Measurements from ENCODE around the gene PDE4DIP.
"Not testable (repeated sequence)": the region's sequence is repeated elsewhere in the genome, so short reads cannot be mapped to it uniquely, and the experiment has no call there.

PDE4DIP gene

GRCh38 chr1:148844220-148844619, at the start of gene PDE4DIP:
TSS of gene PDE4DIP (plus strand) at chr1:148844428. CDS start at chr1:148844775, 347 bp downstream.
- not testable (repeated sequence) for DNase-seq (ENCODE audit: low read depth)

- DNase-seq (ENCODE audit: low read depth): not testable (repeated sequence)
Observed at GRCh38 chr1:148808268-148808928, 35.8 kb upstream of the PDE4DIP start.

- DNase-seq (ENCODE audit: low read depth): not testable (repeated sequence)
Observed at GRCh38 chr1:148808929-148809283, 35.3 kb upstream of the PDE4DIP start.

GRCh38 chr1:148822180-148822579, 22.0 kb upstream of the PDE4DIP start:
- DNase-seq (ENCODE audit: low read depth): not testable (repeated sequence)

- not testable (repeated sequence) for DNase-seq (ENCODE audit: low read depth)
Observed at GRCh38 chr1:148823822-148824221, 20.4 kb upstream of the PDE4DIP start.

DNA sequence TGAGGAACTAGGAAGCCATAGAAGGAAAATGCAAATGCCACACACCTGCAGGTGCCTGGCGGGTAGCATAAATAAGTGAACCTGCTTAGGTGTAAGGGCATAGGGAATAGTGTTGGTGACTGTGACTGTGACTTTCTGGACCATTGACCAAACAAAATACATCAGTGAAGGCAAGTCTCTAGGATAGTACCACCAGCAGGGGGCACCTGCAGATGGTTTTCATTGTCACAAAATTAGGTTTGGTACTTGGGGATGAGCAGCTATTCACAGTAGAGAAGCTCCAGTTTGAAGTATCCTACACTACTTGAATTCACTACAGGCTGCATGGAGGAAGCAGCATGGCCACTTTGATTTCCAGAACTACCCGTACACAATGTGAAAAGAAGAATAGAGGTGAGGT, 19.2 kb upstream of the PDE4DIP start:
- not testable (repeated sequence) for DNase-seq (ENCODE audit: low read depth)

GRCh38 chr1:148828531-148828930, 15.7 kb upstream of the PDE4DIP start:
- DNase-seq (ENCODE audit: low read depth): not testable (repeated sequence)

DNA sequence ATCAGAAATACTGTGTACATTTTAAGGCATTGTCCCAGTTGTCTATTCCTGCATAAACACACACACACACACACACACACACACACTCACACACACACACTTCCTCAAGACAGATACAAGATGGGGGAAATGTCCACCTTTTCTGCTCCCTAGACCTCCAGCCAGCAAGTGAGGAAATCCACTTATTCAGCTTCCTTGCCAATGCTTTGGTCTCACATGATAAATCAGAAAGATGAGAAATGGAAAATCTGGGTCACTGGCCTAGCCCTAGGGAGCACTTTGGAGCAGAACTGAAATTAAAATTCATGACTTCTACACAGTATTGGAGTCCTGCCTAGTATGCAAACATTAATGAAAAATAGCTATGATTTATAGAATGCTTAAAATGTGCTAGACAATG, 15.3 kb upstream of the PDE4DIP start:
- DNase-seq (ENCODE audit: low read depth): not testable (repeated sequence)

- not testable (repeated sequence) for DNase-seq (ENCODE audit: low read depth)
Observed at GRCh38 chr1:148829365-148829764, 14.9 kb upstream of the PDE4DIP start.

DNA sequence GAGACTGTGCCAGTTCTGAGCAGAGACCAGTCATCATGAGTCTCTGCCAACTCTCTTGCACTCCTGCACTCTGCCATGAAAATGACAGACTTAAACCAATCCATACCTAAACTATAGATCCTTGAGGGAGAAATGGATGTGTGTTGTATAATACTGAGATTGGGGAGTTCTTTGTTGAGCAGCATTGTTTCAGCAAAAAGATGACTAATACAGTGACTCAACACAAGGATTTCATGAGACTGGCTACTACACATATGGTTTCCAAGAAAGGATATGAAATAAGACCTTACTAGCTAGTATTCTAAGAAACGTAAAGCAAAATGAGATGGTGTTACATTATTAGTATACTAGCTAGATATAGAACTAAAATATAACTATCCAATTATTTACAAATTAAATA, 3.0 kb upstream of the PDE4DIP start:
- not testable (repeated sequence) for DNase-seq (ENCODE audit: low read depth)

- DNase-seq (ENCODE audit: low read depth): not testable (repeated sequence)
Observed at GRCh38 chr1:148844651-148845050, 423 bp downstream of the PDE4DIP start.

GRCh38 chr1:148845068-148845467, 840 bp downstream of the PDE4DIP start:
- DNase-seq (ENCODE audit: low read depth): not testable (repeated sequence)

DNA sequence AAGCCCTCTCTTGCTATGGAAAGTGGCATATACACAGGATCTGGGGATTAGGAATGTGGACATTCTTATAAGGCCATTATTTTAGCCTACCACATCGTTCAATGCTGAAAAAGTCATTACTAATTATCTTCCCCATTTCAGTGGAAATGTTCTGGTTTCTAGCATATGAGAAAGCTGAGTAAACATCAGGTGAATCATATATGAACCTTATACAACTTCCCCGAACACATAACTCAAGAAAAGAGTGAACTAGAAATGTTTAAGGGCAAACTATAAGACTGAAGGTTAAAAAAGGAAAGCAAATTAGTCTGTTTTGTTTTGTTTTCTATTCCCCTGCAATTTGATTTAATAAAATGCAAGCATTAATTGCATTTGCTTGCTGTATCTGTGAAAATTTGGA, 6.1 kb downstream of the PDE4DIP start:
- DNase-seq (ENCODE audit: low read depth): not testable (repeated sequence)

GRCh38 chr1:148850840-148851239, 6.6 kb downstream of the PDE4DIP start:
- not testable (repeated sequence) for DNase-seq (ENCODE audit: low read depth)

DNA sequence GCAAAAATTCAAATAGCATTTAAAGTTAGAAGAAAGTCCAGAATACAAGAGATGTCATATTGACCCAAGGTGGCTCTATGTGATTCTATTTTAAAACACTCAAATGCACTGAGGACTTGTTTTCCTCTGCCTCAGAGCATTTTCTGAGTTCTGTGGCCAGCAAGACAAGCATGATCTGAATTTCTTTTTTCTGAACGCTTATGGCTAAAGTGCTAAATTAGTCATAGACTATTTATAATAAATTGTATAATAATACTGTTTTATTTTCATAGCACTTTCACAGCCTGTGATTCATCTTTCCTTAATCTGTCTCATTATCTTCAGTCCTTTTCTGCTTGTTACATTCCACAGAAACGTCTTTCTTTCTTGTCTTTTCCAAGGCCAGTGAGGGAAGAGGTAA, 7.5 kb downstream of the PDE4DIP start:
- DNase-seq (ENCODE audit: low read depth): not testable (repeated sequence)

GRCh38 chr1:148853363-148853762, 9.1 kb downstream of the PDE4DIP start:
- not testable (repeated sequence) for DNase-seq (ENCODE audit: low read depth)

DNA sequence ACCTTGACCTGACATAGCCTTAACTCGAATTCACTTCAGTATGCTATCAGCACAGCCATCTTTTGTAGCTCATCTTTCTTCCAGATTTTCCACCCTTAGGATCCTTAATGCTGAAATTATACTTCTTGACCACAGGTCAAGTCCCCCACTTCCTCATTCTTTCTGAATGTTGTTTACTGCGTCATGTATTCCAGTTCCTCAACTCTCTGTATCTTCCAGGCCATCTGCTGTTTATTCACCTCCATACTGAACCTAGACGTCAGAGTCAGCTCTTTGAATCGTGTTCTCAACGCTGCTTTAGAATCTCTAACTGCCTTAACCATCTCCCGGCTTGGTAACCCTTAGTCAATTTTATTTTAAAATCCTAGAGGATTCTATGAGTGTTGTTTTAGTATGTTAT, 9.8 kb downstream of the PDE4DIP start:
- not testable (repeated sequence) for DNase-seq (ENCODE audit: low read depth)

DNA sequence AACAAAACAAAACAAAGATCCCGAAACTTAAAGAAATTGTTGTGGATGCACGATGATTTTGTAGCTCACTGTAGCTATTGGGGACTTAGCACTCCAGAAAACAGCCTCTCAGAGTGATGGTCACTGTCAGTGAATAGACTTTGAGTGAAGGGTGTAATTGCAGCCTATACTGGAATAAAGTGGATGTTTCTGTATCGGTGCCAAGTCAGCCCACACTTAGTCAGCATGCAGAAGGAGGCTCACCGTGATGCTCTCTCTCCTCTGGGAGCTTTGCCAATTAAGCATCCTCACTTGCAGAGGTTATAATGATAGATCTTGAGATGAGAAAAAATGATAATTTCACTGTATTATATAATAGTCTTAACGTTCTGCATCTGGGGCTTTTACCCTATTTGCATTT, 11.1 kb downstream of the PDE4DIP start:
- not testable (repeated sequence) for DNase-seq (ENCODE audit: low read depth)

DNA sequence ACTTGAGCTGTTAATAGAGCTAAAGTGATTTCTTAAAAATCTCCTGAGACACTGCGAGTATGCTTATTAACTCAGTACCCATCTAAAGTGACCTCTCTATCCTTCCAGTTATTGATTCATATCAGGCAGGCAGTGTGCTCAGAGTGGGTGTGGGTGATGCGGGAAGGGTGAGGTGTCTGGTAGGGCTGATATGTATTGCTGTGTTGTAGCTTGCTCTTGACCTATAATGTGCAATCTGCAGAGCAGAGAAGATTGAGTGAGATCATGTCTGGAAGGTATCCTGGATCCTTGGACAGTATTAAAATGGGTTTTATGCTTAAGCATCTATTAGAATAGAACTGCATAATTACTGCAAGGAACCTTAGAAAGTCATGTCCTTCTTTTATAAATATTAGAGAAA, 15.8 kb downstream of the PDE4DIP start:
- DNase-seq (ENCODE audit: low read depth): not testable (repeated sequence)

- not testable (repeated sequence) for DNase-seq (ENCODE audit: low read depth)
Observed at GRCh38 chr1:148860579-148861259, 16.5 kb downstream of the PDE4DIP start.

GRCh38 chr1:148862590-148862989, 18.4 kb downstream of the PDE4DIP start:
- not testable (repeated sequence) for DNase-seq (ENCODE audit: low read depth)

DNA sequence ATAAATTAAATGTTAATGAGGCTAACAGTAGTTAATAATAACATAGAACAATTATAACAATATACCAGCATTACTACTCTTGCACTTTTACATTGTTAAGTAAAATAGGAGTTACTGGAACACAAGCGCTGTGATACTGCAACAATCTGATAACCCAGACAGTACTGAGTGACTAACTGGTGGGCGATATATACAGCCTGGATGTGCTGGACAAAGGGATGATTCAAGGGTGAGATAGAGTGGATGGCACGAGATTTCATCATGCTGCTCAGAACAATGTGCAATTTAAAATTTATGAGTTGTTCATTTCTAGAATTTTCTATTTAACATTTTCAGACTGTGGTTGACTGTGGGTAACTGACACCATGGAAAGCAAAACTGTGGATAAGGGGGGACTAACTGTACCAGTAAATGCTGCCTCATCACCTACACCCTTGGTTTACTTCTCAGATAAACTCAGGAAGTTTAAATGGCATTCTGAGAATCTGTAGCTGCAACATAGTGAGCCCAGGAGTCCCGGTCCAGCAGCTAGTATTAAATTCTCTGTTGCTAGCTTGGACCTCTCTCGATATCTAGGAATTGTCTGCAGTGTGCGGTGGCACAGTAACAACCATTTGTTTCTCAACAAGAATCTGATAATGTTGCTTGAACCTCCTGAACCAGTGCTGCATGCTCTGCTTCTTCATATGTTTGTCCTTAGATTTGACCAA, 24.9 kb downstream of the PDE4DIP start:
- DNase-seq (ENCODE audit: low read depth): not testable (repeated sequence)

- not testable (repeated sequence) for DNase-seq (ENCODE audit: low read depth)
Observed at GRCh38 chr1:148869634-148869961, 25.4 kb downstream of the PDE4DIP start.
